MCF 10A (cell line): ENCODE data around the gene ZNF491. TPM values are rescaled to one million over a fixed set of nuclear protein-coding genes. Genes with fewer than 3 reads are reported as not detected.
A peak's percentile ranks its signal among the peaks of the same experiment; 100 is the strongest.

Experiments
- Bru-seq: library from RNA; stranded (reverse); fragments of 400-500 nt; gene quantifications from one replicate; lab custom pipeline; 2021; lab: Mats Ljungman, UMichigan
- BruChase-seq, 2 experiments: library from RNA; stranded (reverse); fragments of 400-500 nt; gene quantifications; one replicate each; lab custom pipeline; 2021; lab: Mats Ljungman, UMichigan
- BruUV-seq: library from RNA; stranded (reverse); fragments of 400-500 nt; replicated peaks from 2 replicates; lab custom pipeline; 2021; lab: Mats Ljungman, UMichigan
- CTCF ChIA-PET: fragments of 300-600 bp; sonication (Branson Sonifier 250); formaldehyde crosslinking; extraction: SDS; loops from one replicate; lab custom pipeline; 2021; ENCODE audit warnings: antibody characterized with exemption, inconsistent platforms; lab: Yijun Ruan, JAX
- POLR2A ChIA-PET: fragments of 300-600, 350-650 bp; sonication (Branson Sonifier 250); formaldehyde crosslinking; extraction: SDS; loops from one replicate; lab custom pipeline; 2020; ENCODE audit warnings: antibody characterized with exemption, inconsistent platforms; lab: Yijun Ruan, JAX
- DNase-seq: peaks from one replicate; pipeline ENCODE4 v3.0.0-alpha.2; 2018; ENCODE audit not compliant: unreplicated experiment
- H3K27ac Mint-ChIP-seq: one replicate; pipeline ENCODE4 v1.8.0; 2022; ENCODE audit warnings: mild to moderate bottlenecking, low read depth, mixed read lengths; ENCODE audit not compliant: unreplicated experiment
- H3K27me3 Mint-ChIP-seq: one replicate; pipeline ENCODE4 v1.8.0; 2022; ENCODE audit warnings: mixed read lengths; ENCODE audit not compliant: insufficient read depth, unreplicated experiment
- H3K36me3 Mint-ChIP-seq: one replicate; pipeline ENCODE4 v1.8.0; 2022; ENCODE audit warnings: mild to moderate bottlenecking, moderate library complexity, mixed read lengths; ENCODE audit not compliant: insufficient read depth, unreplicated experiment
- H3K4me1 Mint-ChIP-seq: one replicate; pipeline ENCODE4 v1.8.0; 2022; ENCODE audit warnings: mixed read lengths; ENCODE audit not compliant: insufficient read depth, unreplicated experiment
- H3K4me3 Mint-ChIP-seq: one replicate; pipeline ENCODE4 v1.8.0; 2022; ENCODE audit warnings: mild to moderate bottlenecking, moderate library complexity, mixed read lengths; ENCODE audit not compliant: unreplicated experiment
- H3K9me3 Mint-ChIP-seq: one replicate; pipeline ENCODE4 v1.8.0; 2022; ENCODE audit warnings: mixed read lengths; ENCODE audit not compliant: unreplicated experiment
- intact Hi-C: fragments of 100-400 bp; cut with micrococcal nuclease; formaldehyde crosslinking; loops from 2 replicates; pipeline ENCODE4 v1.14.1; 2022
- long read RNA-seq: library from polyadenylated mRNA; stranded (forward); transcript quantifications from one replicate; pipeline ENCODE4 v2.0.0, GENCODE V29; 2022
- total RNA-seq: library from RNA; stranded (reverse); gene quantifications from 2 replicates; pipeline ENCODE4 v1.2.3, GENCODE V29; 2022
- TF ChIP-seq, protein P1 (sequence below): fragments of 200-600 bp; IDR thresholded peaks from one replicate; pipeline ENCODE4 v1.8.0; 2022; ENCODE audit warnings: antibody characterized with exemption, mild to moderate bottlenecking; ENCODE audit not compliant: unreplicated experiment

The ZNF491 gene
- total RNA-seq, result not detected in 2 replicates
- Bru-seq, nascent RNA, result percentile 23 among the genes with signal in this experiment
- BruChase-seq, experiment 1, labeled RNA remaining after a 6-hour chase, result percentile 44 among the genes with signal in this experiment
- BruChase-seq, experiment 2, labeled RNA remaining after a 2-hour chase, result percentile 34 among the genes with signal in this experiment
- long read RNA-seq, result 0 reads

DNA sequence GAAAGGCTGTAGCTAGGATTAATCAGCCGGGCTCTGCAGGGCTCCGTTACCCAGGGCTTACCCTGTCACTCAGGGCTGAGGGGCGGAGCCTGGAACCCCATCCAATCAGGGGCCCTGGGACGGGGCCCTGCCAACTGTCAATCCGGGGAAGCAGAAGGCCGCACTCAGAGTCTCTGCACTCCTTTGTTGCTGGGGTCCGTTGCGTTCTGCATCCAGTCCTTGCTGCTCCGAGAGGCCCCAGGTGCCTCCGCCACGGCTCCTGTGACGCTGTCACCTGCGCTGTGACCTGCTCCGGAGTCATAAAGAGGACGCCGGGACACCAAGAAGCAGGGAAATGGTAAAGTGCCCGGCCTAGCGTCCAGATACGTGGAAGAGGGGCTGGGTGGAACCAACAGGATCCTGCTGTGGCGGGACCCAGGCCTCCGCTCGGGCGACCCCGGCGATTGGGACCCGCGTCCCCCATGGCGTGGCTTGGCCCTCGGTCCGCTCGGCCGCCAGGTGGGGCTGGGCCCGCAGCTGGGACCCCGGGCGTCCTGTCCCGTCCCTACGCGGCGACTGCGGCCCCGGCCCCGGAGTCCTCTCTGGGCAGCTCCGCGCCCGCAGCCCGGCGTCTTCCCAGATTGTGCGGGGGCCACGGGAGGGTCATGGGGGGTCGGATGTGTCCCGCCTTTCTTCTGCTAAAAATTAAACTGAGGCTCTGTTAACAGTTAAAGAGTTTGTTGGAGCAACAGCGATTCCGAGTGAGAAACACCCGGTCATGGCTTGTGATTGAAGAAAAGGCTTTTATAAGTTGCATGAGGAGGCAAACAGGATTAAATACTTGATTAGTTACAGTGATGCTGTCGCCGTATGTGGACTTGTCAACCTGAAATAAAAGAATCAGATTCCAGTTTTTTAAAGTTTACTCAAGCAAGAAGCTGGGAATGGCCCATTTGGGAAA lies at the start of gene ZNF491:
ZNF491 (plus strand) TSS at position 133 of the 940 bp plus-strand sequence. CDS start 7,431 bp downstream, outside the sequence.
- DNase-seq, result no peak
- BruUV-seq, result no TSS peak
- Mint-ChIP-seq H3K27me3 (no peaks in the 10 kb centered on the region), H3K27ac (no peak within 1 kb of the TSS), H3K36me3 (peaks cover 4% of the 10 kb centered on the region), H3K4me1 (no peaks in the 10 kb centered on the region), H3K9me3 (peaks cover 5% of the 10 kb centered on the region), H3K4me3 (no peak within 1 kb of the TSS)
- CTCF ChIA-PET, result interaction anchor here (0.6 to 2.5 kb wide), 13 partner anchors 9 to 258 kb away, joined by 3 to 25 read pairs (median 5); partner anchors contain the start of genes ZNF440 and ZNF700
- POLR2A ChIA-PET, result interaction anchor here (0.6 to 1.0 kb wide), 3 partner anchors 15 to 358 kb away, joined by 3 read pairs; partner anchors contain the start of gene ZNF625
- intact Hi-C loops, result no loop called here
- TF ChIP-seq, protein P1, sequence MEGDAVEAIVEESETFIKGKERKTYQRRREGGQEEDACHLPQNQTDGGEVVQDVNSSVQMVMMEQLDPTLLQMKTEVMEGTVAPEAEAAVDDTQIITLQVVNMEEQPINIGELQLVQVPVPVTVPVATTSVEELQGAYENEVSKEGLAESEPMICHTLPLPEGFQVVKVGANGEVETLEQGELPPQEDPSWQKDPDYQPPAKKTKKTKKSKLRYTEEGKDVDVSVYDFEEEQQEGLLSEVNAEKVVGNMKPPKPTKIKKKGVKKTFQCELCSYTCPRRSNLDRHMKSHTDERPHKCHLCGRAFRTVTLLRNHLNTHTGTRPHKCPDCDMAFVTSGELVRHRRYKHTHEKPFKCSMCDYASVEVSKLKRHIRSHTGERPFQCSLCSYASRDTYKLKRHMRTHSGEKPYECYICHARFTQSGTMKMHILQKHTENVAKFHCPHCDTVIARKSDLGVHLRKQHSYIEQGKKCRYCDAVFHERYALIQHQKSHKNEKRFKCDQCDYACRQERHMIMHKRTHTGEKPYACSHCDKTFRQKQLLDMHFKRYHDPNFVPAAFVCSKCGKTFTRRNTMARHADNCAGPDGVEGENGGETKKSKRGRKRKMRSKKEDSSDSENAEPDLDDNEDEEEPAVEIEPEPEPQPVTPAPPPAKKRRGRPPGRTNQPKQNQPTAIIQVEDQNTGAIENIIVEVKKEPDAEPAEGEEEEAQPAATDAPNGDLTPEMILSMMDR, result no peak

DNA sequence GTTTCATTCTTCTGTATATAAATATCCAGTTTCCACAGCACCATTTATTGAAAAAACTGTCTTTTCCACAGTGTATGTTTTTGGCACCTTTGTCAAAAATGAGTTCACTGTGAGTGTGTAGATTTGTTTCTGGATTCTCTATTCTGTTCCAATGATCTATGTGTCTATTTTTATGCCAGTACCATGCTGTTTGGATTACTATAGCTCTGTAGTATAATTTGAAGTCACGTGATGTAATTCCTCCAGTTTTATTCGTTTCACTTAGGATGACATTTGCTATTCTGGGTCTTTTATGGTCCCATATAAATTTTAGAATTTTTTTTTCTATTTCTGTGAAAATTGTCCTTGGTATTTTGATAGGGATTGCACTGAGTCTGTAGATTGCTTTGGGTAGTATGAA lies 48.6 kb upstream of the ZNF491 start:
- peaks cover 30% of the 10 kb centered on the region for H3K9me3 Mint-ChIP-seq
- no peaks in the 10 kb centered on the region for H3K4me1 Mint-ChIP-seq
- BruUV-seq, result no TSS peak
- TF ChIP-seq, protein P1, result no peak
- H3K36me3 Mint-ChIP-seq, result peaks cover 6% of the 10 kb centered on the region
- no peak overlapping the region for H3K4me3 Mint-ChIP-seq
- CTCF ChIA-PET, result no interaction called here
- H3K27ac Mint-ChIP-seq, result no peak overlapping the region
- no peaks in the 10 kb centered on the region for H3K27me3 Mint-ChIP-seq
- intact Hi-C loops, result no loop called here
- POLR2A ChIA-PET, result no interaction called here
- DNase-seq, result no peak

DNA sequence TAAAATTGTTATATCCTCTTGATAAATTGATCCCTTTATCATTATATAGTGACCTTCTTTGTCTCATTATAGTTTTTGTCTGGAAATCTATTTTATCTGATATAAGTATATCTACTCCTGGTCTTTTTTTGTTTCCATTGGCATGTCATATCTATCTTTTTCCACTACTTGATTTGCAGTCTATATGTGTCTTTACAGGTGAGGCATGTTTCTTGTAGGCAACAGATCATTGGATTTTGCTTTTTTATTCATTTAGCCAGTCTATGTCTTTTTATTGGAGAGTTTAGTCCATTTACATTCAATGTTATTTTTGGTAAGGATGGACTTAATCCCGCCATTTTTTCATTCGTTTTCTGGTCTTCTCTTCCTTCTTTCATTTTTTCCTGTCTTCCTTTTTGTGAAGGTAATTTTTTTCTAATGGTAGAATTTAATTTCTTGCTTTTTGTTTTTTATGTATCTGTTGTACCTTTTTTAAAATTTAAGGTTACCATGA lies 46.0 kb upstream of the ZNF491 start:
- TF ChIP-seq, protein P1, result no peak
- Mint-ChIP-seq H3K4me1 (no peaks in the 10 kb centered on the region), H3K36me3 (peaks cover 6% of the 10 kb centered on the region), H3K27ac (no peak overlapping the region), H3K9me3 (peaks cover 27% of the 10 kb centered on the region), H3K4me3 (no peak overlapping the region), H3K27me3 (no peaks in the 10 kb centered on the region)
- intact Hi-C loops, result no loop called here
- no peak for DNase-seq
- no TSS peak for BruUV-seq
- CTCF ChIA-PET, result no interaction called here
- POLR2A ChIA-PET, result no interaction called here

DNA sequence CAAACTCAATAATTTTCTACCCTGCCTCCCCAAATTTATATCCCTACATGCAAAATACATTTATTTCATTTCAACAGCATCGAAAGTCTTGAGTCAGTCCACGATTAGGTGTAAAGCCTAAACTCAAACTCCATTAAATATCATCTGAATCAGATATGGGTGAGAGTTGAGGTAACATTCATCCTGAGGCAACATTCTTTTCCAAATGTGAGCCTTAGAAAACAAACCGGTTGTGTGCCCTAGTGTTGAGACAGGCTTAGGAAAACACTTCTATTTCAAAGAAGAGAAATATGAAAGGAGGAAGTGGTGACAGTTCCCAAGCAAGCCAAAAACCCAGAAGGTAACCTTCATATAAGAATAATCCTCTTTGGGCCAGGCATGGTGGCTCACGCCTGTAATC lies 43.7 kb upstream of the ZNF491 start:
- intact Hi-C loops, result no loop called here
- BruUV-seq, result no TSS peak
- no peaks in the 10 kb centered on the region for H3K4me1 Mint-ChIP-seq
- TF ChIP-seq, protein P1, result no peak
- no peak overlapping the region for H3K27ac Mint-ChIP-seq
- CTCF ChIA-PET, result no interaction called here
- H3K9me3 Mint-ChIP-seq, result peaks cover 20% of the 10 kb centered on the region
- H3K36me3 Mint-ChIP-seq, result peaks cover 6% of the 10 kb centered on the region
- H3K4me3 Mint-ChIP-seq, result no peak overlapping the region
- POLR2A ChIA-PET, result no interaction called here
- no peaks in the 10 kb centered on the region for H3K27me3 Mint-ChIP-seq
- no peak for DNase-seq
